Transverse colon (tissue), 4 donors: ENCODE measurements around the gene BCO2.

Source experiments
- POLR2A ChIP-seq: fragments of 450-650 bp; IDR thresholded peaks from one replicate; pipeline ENCODE4 v1.6.1; 2016; ENCODE audit warnings: antibody characterized with exemption, mild to moderate bottlenecking, moderate library complexity
- POLR2AphosphoS5 ChIP-seq, 3 donors: sonication (generic); formaldehyde crosslinking; IDR thresholded peaks; one replicate each; pipeline ENCODE4 v1.6.1; 2016; ENCODE audit warnings: antibody characterized with exemption in 3 of 3
- TF ChIP-seq, protein P1 (sequence below), 5 experiments: fragments of 200-600 bp in 3 of 5; fragments of 450-650 bp in 2 of 5; sonication (generic) in 3 of 5; IDR thresholded peaks; 1 replicate in 2 of 5; 2 replicates in 3 of 5; pipeline ENCODE4 v1.5.1; 2016 to 2017; ENCODE audit warnings: antibody characterized with exemption in 5 of 5, inconsistent platforms in 3 of 5, mild to moderate bottlenecking in 2 of 5, moderate library complexity in 1 of 5

DNA sequence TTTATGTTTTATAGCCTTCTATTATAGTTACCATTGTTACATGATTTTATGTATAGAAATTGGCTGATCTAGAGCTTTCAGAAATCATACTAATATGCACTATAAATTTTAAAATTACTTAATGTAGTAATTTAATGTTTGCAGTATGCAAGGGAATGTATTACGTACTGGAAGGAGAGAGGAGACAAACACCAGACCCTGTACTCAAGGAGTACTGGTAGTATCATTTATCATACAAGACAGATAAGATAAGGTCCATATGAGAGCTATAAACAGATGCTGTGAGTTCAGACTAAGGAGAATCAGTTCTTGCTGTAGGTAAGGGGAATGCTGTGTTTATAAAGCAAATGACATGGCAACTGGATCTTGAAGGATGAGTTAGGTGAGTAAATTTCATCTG lies 765 bp downstream of the BCO2 start:
- no peak for TF ChIP-seq POLR2A
- TF ChIP-seq, protein P1, sequence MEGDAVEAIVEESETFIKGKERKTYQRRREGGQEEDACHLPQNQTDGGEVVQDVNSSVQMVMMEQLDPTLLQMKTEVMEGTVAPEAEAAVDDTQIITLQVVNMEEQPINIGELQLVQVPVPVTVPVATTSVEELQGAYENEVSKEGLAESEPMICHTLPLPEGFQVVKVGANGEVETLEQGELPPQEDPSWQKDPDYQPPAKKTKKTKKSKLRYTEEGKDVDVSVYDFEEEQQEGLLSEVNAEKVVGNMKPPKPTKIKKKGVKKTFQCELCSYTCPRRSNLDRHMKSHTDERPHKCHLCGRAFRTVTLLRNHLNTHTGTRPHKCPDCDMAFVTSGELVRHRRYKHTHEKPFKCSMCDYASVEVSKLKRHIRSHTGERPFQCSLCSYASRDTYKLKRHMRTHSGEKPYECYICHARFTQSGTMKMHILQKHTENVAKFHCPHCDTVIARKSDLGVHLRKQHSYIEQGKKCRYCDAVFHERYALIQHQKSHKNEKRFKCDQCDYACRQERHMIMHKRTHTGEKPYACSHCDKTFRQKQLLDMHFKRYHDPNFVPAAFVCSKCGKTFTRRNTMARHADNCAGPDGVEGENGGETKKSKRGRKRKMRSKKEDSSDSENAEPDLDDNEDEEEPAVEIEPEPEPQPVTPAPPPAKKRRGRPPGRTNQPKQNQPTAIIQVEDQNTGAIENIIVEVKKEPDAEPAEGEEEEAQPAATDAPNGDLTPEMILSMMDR (IDR thresholded peaks at IDR 0.05), result no peak
- TF ChIP-seq POLR2AphosphoS5 (IDR thresholded peaks at IDR 0.05), result no peak
